Endothelial cell of umbilical vein (primary cell): Measurements from ENCODE around the gene STPG4. TPM values are rescaled to one million over a fixed set of nuclear protein-coding genes. Genes with fewer than 3 reads are reported as not detected.

Source experiments
- BruUV-seq: library from RNA; stranded (reverse); fragments of 400-500 nt; replicated peaks from 2 replicates; lab custom pipeline; 2021; lab: Mats Ljungman, UMichigan
- CTCF ChIA-PET: fragments of 300-600, 350-600 bp; sonication (Branson Sonifier 250); formaldehyde crosslinking; loops from one replicate; lab custom pipeline; 2021; ENCODE audit warnings: antibody characterized with exemption, inconsistent platforms; lab: Charles Lee
- POLR2A ChIA-PET: fragments of 300-600, 350-600 bp; sonication (Branson Sonifier 250); formaldehyde crosslinking; loops from one replicate; lab custom pipeline; 2021; ENCODE audit warnings: antibody characterized with exemption, inconsistent platforms; lab: Charles Lee
- DNase-seq: peaks from one replicate; pipeline ENCODE4 v3.0.0-alpha.2; 2011; ENCODE audit warnings: low read depth, low spot score
- FAIRE-seq: peaks from 2 replicates; lab custom pipeline; 2011; peaks lifted over from hg19 to GRCh38; lab: Jason Lieb, UNC
- H2AFZ ChIP-seq: 2 replicates; pipeline ENCODE4 v1.6.0; 2012; ENCODE audit warnings: low read depth, low read length, control low read depth, inconsistent platforms
- H3K27ac ChIP-seq: 2 replicates; pipeline ENCODE4 v1.5.1; 2011; ENCODE audit warnings: low read depth, mild to moderate bottlenecking, control low read depth, low read length, moderate library complexity; ENCODE audit not compliant: insufficient read depth
- H3K27me3 ChIP-seq, 2 experiments: 2 replicates each; pipeline versions ENCODE4 v1.6.0 to v1.6.1; 2011; ENCODE audit warnings: low read length in 2 of 2, mixed read lengths in 1 of 2; ENCODE audit not compliant: control insufficient read depth in 2 of 2, insufficient read depth in 2 of 2
- H3K36me3 ChIP-seq, 2 experiments: 2 replicates in 1 of 2; 3 replicates in 1 of 2; pipeline ENCODE4 v1.5.1; 2011; ENCODE audit warnings: low read length in 2 of 2, mild to moderate bottlenecking in 1 of 2, moderate library complexity in 1 of 2; ENCODE audit not compliant: control insufficient read depth in 2 of 2, insufficient read depth in 2 of 2; ENCODE audit errors: extremely low read depth in 1 of 2
- H3K4me1 ChIP-seq: 3 replicates; pipeline ENCODE4 v1.5.1; 2011; ENCODE audit warnings: mild to moderate bottlenecking, low read length; ENCODE audit not compliant: control insufficient read depth, insufficient read depth; ENCODE audit errors: extremely low read depth
- H3K4me2 ChIP-seq: 2 replicates; pipeline ENCODE4 v1.6.1; 2011; ENCODE audit warnings: low read length, control low read depth, mixed read lengths; ENCODE audit not compliant: insufficient read depth
- H3K4me3 ChIP-seq, 3 experiments: fragments of 200-600 bp in 1 of 3; sonication (generic), shearing (Covaris generic) in 1 of 3; replicated peaks in 1 of 3; 2 replicates each; pipeline ENCODE4 v1.5.1; 2011 to 2016; ENCODE audit warnings: control low read depth in 3 of 3, low read length in 3 of 3, mild to moderate bottlenecking in 2 of 3, inconsistent platforms in 1 of 3, low read depth in 1 of 3, moderate library complexity in 1 of 3; ENCODE audit not compliant: insufficient read depth in 1 of 3
- H3K79me2 ChIP-seq: 2 replicates; pipeline ENCODE4 v1.6.0; 2012; ENCODE audit warnings: low read length, inconsistent platforms; ENCODE audit not compliant: control insufficient read depth, insufficient read depth
- H3K9ac ChIP-seq: replicated peaks from 2 replicates; pipeline ENCODE3; 2011; ENCODE audit warnings: low read length, control low read depth; ENCODE audit not compliant: insufficient read depth; ENCODE audit errors: extremely low read depth
- H3K9me1 ChIP-seq: replicated peaks from 3 replicates; pipeline ENCODE4 v1.6.0; 2011; ENCODE audit warnings: mild to moderate bottlenecking, low read length; ENCODE audit not compliant: control insufficient read depth, insufficient read depth; ENCODE audit errors: extremely low read depth
- H3K9me3 ChIP-seq: replicated peaks from 2 replicates; pipeline ENCODE4 v1.5.1; 2012; ENCODE audit warnings: low read length, inconsistent platforms; ENCODE audit not compliant: control insufficient read depth, insufficient read depth
- H4K20me1 ChIP-seq: replicated peaks from 2 replicates; pipeline ENCODE3; 2011; ENCODE audit warnings: mild to moderate bottlenecking, low read length; ENCODE audit not compliant: control insufficient read depth, insufficient read depth; ENCODE audit errors: extremely low read depth
- EZH2 ChIP-seq: IDR thresholded peaks from 2 replicates; pipeline ENCODE4 v1.6.1; 2012; ENCODE audit warnings: borderline replicate concordance, low read depth, mild to moderate bottlenecking, moderate library complexity, low read length, inconsistent platforms; ENCODE audit not compliant: severe bottlenecking
- FOS ChIP-seq: IDR thresholded peaks from 2 replicates; pipeline ENCODE4 v1.6.1; 2011; ENCODE audit warnings: mild to moderate bottlenecking, low read length, moderate library complexity, borderline replicate concordance; ENCODE audit not compliant: insufficient read depth
- GATA2 ChIP-seq: IDR thresholded peaks from 2 replicates; pipeline ENCODE4 v1.7.0; 2011; ENCODE audit warnings: low read depth, mild to moderate bottlenecking, moderate library complexity, mixed read lengths, low read length; ENCODE audit not compliant: insufficient read length, insufficient read depth
- JUN ChIP-seq: IDR thresholded peaks from 2 replicates; pipeline ENCODE4 v1.6.1; 2011; ENCODE audit warnings: borderline replicate concordance, low read depth; ENCODE audit not compliant: insufficient read length, insufficient read depth
- MYC ChIP-seq: IDR thresholded peaks from one replicate; pipeline ENCODE4 v1.6.1; 2011; ENCODE audit warnings: mild to moderate bottlenecking, low read depth, low read length
- POLR2A ChIP-seq: IDR thresholded peaks from 2 replicates; pipeline ENCODE4 v1.6.1; 2012; ENCODE audit warnings: low read depth, mild to moderate bottlenecking, control low read depth, low read length
- POLR2AphosphoS5 ChIP-seq: IDR thresholded peaks from 2 replicates; pipeline ENCODE4 v1.6.1; 2012; ENCODE audit warnings: low read depth, mild to moderate bottlenecking, control low read depth, low read length, moderate library complexity; ENCODE audit not compliant: insufficient read depth
- dilution Hi-C: fragments of 300-500 bp; cut with MboI; formaldehyde crosslinking; loops from one replicate; pipeline ENCODE4 v1.15.0; 2019; ENCODE audit warnings: low sequenced_read_pairs; ENCODE audit not compliant: extremely low pct_ligation_motif_present
- intact Hi-C: fragments of 100-400 bp; cut with micrococcal nuclease; formaldehyde crosslinking; loops from one replicate; pipeline ENCODE4 v1.10.0; 2022
- polyA plus RNA-seq, 4 experiments: library from polyadenylated mRNA; depleted of rRNA in 3 of 4; stranded (reverse) in 3 of 4; unstranded in 1 of 4; fragments of >200 nt; gene quantifications; 2 replicates each; pipeline versions ENCODE4 v1.2.1 to v1.2.3, GENCODE V29; 2011 to 2012; ENCODE audit warnings: missing spikeins in 1 of 4
- total RNA-seq: library from RNA; stranded (reverse); gene quantifications from 2 replicates; pipeline ENCODE4 v1.2.3, GENCODE V29; 2021
- TF ChIP-seq, protein P1 (sequence below), 2 donors: IDR thresholded peaks; 1 replicate in 1 of 2; 2 replicates in 1 of 2; pipeline ENCODE4 v1.5.1; 2011; ENCODE audit warnings: low read length in 2 of 2, mild to moderate bottlenecking in 2 of 2, moderate library complexity in 2 of 2, control low read depth in 1 of 2, inconsistent platforms in 1 of 2, low read depth in 1 of 2; ENCODE audit not compliant: insufficient read depth in 1 of 2; ENCODE audit errors: extremely low read depth in 1 of 2
- TF ChIP-seq, protein P2 (sequence below): IDR thresholded peaks from 2 replicates; pipeline ENCODE4 v1.6.1; 2011; ENCODE audit not compliant: insufficient read depth, insufficient read length

Gene STPG4
- total and polyA plus RNA-seq, 2 donors (not counting 3 experiments of a cell fraction or from before 2014, with no cell fraction given) = 0.53 TPM; not detected in 1

DNA sequence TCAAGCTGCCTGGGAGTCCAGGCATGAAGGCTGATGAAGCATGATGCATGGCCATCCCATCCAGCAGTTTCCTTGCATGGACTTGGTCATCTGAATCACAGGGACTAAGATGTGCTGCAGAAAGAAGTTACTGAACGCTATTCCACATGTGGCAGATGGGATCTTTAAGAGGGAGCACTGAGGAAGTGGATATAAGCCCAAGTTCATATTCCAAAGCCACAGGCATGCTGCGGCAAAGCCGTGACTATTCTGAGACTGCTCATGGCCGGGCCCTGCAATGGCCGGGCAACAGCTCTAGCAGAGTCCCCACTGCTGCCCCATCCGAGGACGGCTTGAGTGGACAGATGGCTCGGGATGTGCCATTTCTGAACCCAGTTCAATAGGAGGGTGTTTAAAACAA is 61.5 kb downstream of the STPG4 start:
- dilution Hi-C loops = no loop called here
- CTCF ChIA-PET = interaction anchor here (1.4 kb wide), 1 partner anchor 79 kb away, joined by 3 read pairs; no protein-coding TSS in a partner anchor
- H3K4me3 ChIP-seq = no peak overlapping the region
- intact Hi-C loops = no loop called here
- no peaks in the 10 kb centered on the region for H3K79me2 ChIP-seq
- no peaks in the 10 kb centered on the region for H4K20me1 ChIP-seq
- BruUV-seq = no TSS peak
- FAIRE-seq (no peak), DNase-seq (no peak)
- no peaks in the 10 kb centered on the region for H3K9me3 ChIP-seq
- TF ChIP-seq JUN = no peak
- TF ChIP-seq GATA2 = no peak
- no peak for TF ChIP-seq POLR2A
- TF ChIP-seq FOS = no peak
- no peak for TF ChIP-seq POLR2AphosphoS5
- TF ChIP-seq MYC = no peak
- TF ChIP-seq, protein P1, sequence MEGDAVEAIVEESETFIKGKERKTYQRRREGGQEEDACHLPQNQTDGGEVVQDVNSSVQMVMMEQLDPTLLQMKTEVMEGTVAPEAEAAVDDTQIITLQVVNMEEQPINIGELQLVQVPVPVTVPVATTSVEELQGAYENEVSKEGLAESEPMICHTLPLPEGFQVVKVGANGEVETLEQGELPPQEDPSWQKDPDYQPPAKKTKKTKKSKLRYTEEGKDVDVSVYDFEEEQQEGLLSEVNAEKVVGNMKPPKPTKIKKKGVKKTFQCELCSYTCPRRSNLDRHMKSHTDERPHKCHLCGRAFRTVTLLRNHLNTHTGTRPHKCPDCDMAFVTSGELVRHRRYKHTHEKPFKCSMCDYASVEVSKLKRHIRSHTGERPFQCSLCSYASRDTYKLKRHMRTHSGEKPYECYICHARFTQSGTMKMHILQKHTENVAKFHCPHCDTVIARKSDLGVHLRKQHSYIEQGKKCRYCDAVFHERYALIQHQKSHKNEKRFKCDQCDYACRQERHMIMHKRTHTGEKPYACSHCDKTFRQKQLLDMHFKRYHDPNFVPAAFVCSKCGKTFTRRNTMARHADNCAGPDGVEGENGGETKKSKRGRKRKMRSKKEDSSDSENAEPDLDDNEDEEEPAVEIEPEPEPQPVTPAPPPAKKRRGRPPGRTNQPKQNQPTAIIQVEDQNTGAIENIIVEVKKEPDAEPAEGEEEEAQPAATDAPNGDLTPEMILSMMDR (IDR thresholded peaks at IDR 0.05; ENCODE audit: extremely low read depth in 1 of 2, insufficient read depth in 1 of 2, low read depth in 1 of 2, low read length in 2 of 2) = no peak
- TF ChIP-seq EZH2 = no peak
- TF ChIP-seq, protein P2, sequence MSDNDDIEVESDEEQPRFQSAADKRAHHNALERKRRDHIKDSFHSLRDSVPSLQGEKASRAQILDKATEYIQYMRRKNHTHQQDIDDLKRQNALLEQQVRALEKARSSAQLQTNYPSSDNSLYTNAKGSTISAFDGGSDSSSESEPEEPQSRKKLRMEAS = no peak
- H3K27me3 ChIP-seq = no peaks in the 10 kb centered on the region
- no peak overlapping the region for H3K4me2 ChIP-seq
- H3K9ac ChIP-seq = no peak overlapping the region
- POLR2A ChIA-PET = no interaction called here
- H3K36me3 ChIP-seq = no peaks in the 10 kb centered on the region
- no peak overlapping the region for H2AFZ ChIP-seq
- peaks cover 19% of the 10 kb centered on the region for H3K4me1 ChIP-seq
- H3K27ac ChIP-seq = no peak overlapping the region
- no peaks in the 10 kb centered on the region for H3K9me1 ChIP-seq
